Activated T-cell treated with anti-CD3 and anti-CD28 coated beads, Interleukin-2, amount 50 U/mL, for 1 hour (primary cell): Measurements from ENCODE around the gene OR5H2.
"Not testable (repeated sequence)": the region's sequence is repeated elsewhere in the genome, so short reads cannot be mapped to it uniquely, and the experiment has no call there.

Experiments used
- DNase-seq: peaks from one replicate; pipeline ENCODE4 v3.0.0-alpha.2; 2020

The OR5H2 gene

GRCh38 chr3:98282205-98282604 is at the start of gene OR5H2:
TSS of gene OR5H2 (plus strand) at chr3:98282505. CDS start at chr3:98282903, 398 bp downstream.
- DNase-seq, result no peak

- DNase-seq, result no peak
Observed at GRCh38 chr3:98233468-98233867, 48.8 kb upstream of the OR5H2 start.

GRCh38 chr3:98240131-98240530 is 42.2 kb upstream of the OR5H2 start:
- DNase-seq, result no peak

- DNase-seq, result no peak
Observed at GRCh38 chr3:98242155-98242554, 40.1 kb upstream of the OR5H2 start.

GRCh38 chr3:98243843-98244242 is 38.5 kb upstream of the OR5H2 start:
- DNase-seq, result no peak

- DNase-seq, result no peak
Observed at GRCh38 chr3:98246142-98246541, 36.2 kb upstream of the OR5H2 start.

GRCh38 chr3:98256026-98256425 is 26.3 kb upstream of the OR5H2 start:
- DNase-seq, result not testable (repeated sequence)

- DNase-seq, result no peak
Observed at GRCh38 chr3:98259707-98260106, 22.6 kb upstream of the OR5H2 start.

- DNase-seq, result no peak
Observed at GRCh38 chr3:98262046-98262445, 20.3 kb upstream of the OR5H2 start.

- no peak for DNase-seq
Observed at GRCh38 chr3:98263944-98264343, 18.4 kb upstream of the OR5H2 start, which contains the start of gene OR5H6. TSS of gene OR5H6 (plus strand) at chr3:98264244. CDS start at chr3:98264333, 89 bp downstream.

- DNase-seq, result no peak
Observed at GRCh38 chr3:98269846-98270245, 12.5 kb upstream of the OR5H2 start.

- no peak for DNase-seq
Observed at GRCh38 chr3:98272126-98272525, 10.2 kb upstream of the OR5H2 start.

- no peak for DNase-seq
Observed at GRCh38 chr3:98274914-98275313, 7.4 kb upstream of the OR5H2 start.

GRCh38 chr3:98290916-98291315 is 8.6 kb downstream of the OR5H2 start:
- no peak for DNase-seq

GRCh38 chr3:98291332-98291957 is 9.1 kb downstream of the OR5H2 start:
- no peak for DNase-seq

GRCh38 chr3:98322101-98322500 is 39.8 kb downstream of the OR5H2 start:
- DNase-seq, result no peak

- DNase-seq, result no peak
Observed at GRCh38 chr3:98322686-98323085, 40.4 kb downstream of the OR5H2 start.

- DNase-seq, result no peak
Observed at GRCh38 chr3:98323425-98323824, 41.1 kb downstream of the OR5H2 start.

- DNase-seq, result no peak
Observed at GRCh38 chr3:98325055-98325454, 42.8 kb downstream of the OR5H2 start.

- no peak for DNase-seq
Observed at GRCh38 chr3:98326105-98326893, 44.0 kb downstream of the OR5H2 start.

GRCh38 chr3:98326945-98327344 is 44.6 kb downstream of the OR5H2 start:
- no peak for DNase-seq

- DNase-seq, result no peak
Observed at GRCh38 chr3:98328933-98329332, 46.6 kb downstream of the OR5H2 start.

- DNase-seq, result peak; percentile 22
Observed at GRCh38 chr3:98329392-98330124, 47.3 kb downstream of the OR5H2 start.

GRCh38 chr3:98331329-98331728 is 49.0 kb downstream of the OR5H2 start:
- no peak for DNase-seq
